SK-N-MC (cell line): ENCODE measurements around the gene ADAM15.

ENCODE experiments used
- DNase-seq: peaks from one replicate; pipeline ENCODE4 v3.0.0-alpha.2; 2011; ENCODE audit warnings: low read depth, low spot score
- H3K27ac ChIP-seq: fragments of 200-600 bp; sonication (generic); 2 replicates; pipeline ENCODE4 v1.5.1; 2016; ENCODE audit warnings: mixed run types
- H3K36me3 ChIP-seq: fragments of 200-600 bp; sonication (generic); 2 replicates; pipeline ENCODE4 v1.6.1; 2017; ENCODE audit warnings: antibody characterized with exemption, low read length, mixed read lengths; ENCODE audit not compliant: insufficient read depth
- H3K4me3 ChIP-seq: fragments of 200-600 bp; sonication (generic); 2 replicates; pipeline ENCODE4 v1.5.1; 2016
- H3K9ac ChIP-seq: fragments of 200-600 bp; sonication (generic); 2 replicates; pipeline ENCODE4 v1.8.0; 2017; ENCODE audit warnings: mixed run types, mixed read lengths; ENCODE audit not compliant: insufficient read length
- H3K9me3 ChIP-seq: fragments of 200-600 bp; sonication (generic); 2 replicates; pipeline ENCODE4 v1.6.1; 2017; ENCODE audit warnings: low read depth, mild to moderate bottlenecking, antibody characterized with exemption, low read length, moderate library complexity, mixed read lengths
- EZH2 ChIP-seq: fragments of 200-600 bp; sonication (generic); IDR thresholded peaks from one replicate; pipeline ENCODE4 v1.6.1; 2017; ENCODE audit warnings: antibody characterized with exemption
- FOXP2 ChIP-seq: optimal IDR thresholded peaks from 2 replicates; pipeline ENCODE3; 2011; ENCODE audit warnings: mild to moderate bottlenecking, moderate library complexity; ENCODE audit not compliant: insufficient read depth; ENCODE audit errors: extremely low read length, control extremely low read depth
- POLR2AphosphoS5 ChIP-seq: IDR thresholded peaks from 2 replicates; pipeline ENCODE4 v1.6.1; 2012; ENCODE audit warnings: mild to moderate bottlenecking, low read depth, low read length, borderline replicate concordance

Gene ADAM15

DNA sequence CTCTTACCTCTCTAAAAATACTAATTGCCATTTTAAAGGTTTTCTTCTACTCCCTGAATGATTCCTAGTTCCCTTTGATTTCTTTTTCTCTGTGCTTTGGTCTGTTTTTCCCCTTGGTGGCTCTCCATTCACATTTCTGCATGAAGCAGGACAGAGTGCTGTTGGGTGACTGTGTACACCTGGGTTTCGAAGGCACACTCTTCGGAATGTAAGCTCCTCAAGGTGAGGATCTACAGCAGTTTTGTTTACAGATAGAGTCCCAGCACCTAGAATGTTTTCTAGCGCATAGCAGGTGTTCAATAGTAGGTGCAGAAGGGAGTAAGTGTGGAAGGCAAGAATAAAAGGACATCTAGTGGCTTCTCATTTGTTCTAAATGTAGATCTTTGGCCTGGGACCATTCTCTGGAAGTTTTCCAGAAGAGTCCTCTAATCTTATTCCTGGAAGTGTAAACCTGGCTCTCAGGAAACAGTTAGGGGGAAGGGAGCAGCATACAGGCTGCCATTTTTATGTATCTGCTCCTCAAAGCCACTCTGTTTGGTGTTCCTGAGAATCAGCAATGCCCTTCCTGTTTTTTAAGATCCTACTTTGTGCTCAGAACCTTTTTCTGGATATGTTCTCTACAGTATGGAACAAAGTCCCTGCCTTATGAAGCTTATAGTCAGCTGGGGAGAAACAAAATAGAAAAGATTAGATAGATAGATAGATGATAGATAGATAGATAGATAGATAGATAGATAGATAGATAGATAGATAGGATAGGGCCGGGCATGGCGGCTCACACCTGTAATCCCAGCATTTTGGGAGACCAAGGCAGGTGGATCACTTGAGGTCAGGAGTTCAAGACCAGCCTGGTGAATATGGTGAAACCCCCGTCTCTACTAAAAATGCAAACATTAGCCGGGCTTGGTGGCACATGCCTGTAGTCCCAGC lies 53.8 kb downstream of the ADAM15 start:
- Histone ChIP-seq H3K9me3 (no peaks in the 10 kb centered on the region), H3K36me3 (no peaks in the 10 kb centered on the region), H3K27ac (no peak overlapping the region), H3K4me3 (no peak overlapping the region), H3K9ac (no peak overlapping the region)
- no peak for DNase-seq
- no peak for TF ChIP-seq POLR2AphosphoS5
- no peak for TF ChIP-seq FOXP2
- TF ChIP-seq EZH2 = no peak

GRCh38 chr1:155105604-155106011 lies 54.5 kb downstream of the ADAM15 start:
- no peak overlapping the region for H3K27ac ChIP-seq

GRCh38 chr1:155106862-155107261 lies 55.7 kb downstream of the ADAM15 start:
- H3K36me3 ChIP-seq = no peaks in the 10 kb centered on the region
- H3K27ac ChIP-seq = no peak overlapping the region
- H3K4me3 ChIP-seq = no peak overlapping the region
- DNase-seq = no peak
- no peaks in the 10 kb centered on the region for H3K9me3 ChIP-seq
- no peak for TF ChIP-seq POLR2AphosphoS5
- no peak for TF ChIP-seq FOXP2
- TF ChIP-seq EZH2 = no peak
- no peak overlapping the region for H3K9ac ChIP-seq

More at GRCh38 chr1:155105604-155106011, 54.5 kb downstream of the ADAM15 start:
- Histone ChIP-seq H3K9ac (no peak overlapping the region), H3K9me3 (no peaks in the 10 kb centered on the region), H3K4me3 (no peak overlapping the region), H3K36me3 (no peaks in the 10 kb centered on the region)
- DNase-seq = no peak
- TF ChIP-seq POLR2AphosphoS5 (no peak), FOXP2 (no peak), EZH2 (no peak)

GRCh38 chr1:155107309-155108264 lies 56.5 kb downstream of the ADAM15 start:
- no peak overlapping the region for H3K9ac ChIP-seq
- no peak overlapping the region for H3K4me3 ChIP-seq
- no peak overlapping the region for H3K27ac ChIP-seq
- no peak for TF ChIP-seq POLR2AphosphoS5
- DNase-seq = no peak
- no peaks in the 10 kb centered on the region for H3K36me3 ChIP-seq
- H3K9me3 ChIP-seq = no peaks in the 10 kb centered on the region

DNA sequence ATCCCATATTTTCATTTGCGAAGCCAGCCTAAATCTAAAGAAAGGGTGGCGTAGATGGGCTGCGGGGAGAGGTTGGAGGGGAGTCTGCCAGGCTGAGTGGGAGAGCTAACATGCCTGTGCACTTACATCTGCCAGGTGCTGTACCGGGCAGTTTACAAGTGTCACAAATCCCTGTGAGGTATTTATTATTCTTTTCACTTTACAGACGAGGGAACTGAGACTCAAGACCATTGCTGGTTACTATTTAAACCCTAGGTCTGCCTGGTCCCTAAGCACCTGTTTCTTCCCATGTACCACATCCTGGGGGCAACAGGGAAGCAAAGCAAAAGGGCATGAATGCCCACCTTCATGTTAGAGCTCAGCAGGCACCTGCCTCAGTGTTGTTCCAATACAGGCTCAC lies 57.2 kb downstream of the ADAM15 start:
- DNase-seq = no peak
- no peaks in the 10 kb centered on the region for H3K9me3 ChIP-seq
- TF ChIP-seq EZH2 (no peak), FOXP2 (no peak), POLR2AphosphoS5 (no peak)
- H3K27ac ChIP-seq = no peak overlapping the region
- H3K36me3 ChIP-seq = no peaks in the 10 kb centered on the region
- H3K4me3 ChIP-seq = no peak overlapping the region
- no peak overlapping the region for H3K9ac ChIP-seq

GRCh38 chr1:155110381-155110780 lies 59.3 kb downstream of the ADAM15 start:
- Histone ChIP-seq H3K9ac (no peak overlapping the region), H3K27ac (no peak overlapping the region), H3K4me3 (no peak overlapping the region), H3K36me3 (no peaks in the 10 kb centered on the region), H3K9me3 (no peaks in the 10 kb centered on the region)
- DNase-seq = no peak
- no peak for TF ChIP-seq EZH2
- TF ChIP-seq POLR2AphosphoS5 = no peak
- no peak for TF ChIP-seq FOXP2

DNA sequence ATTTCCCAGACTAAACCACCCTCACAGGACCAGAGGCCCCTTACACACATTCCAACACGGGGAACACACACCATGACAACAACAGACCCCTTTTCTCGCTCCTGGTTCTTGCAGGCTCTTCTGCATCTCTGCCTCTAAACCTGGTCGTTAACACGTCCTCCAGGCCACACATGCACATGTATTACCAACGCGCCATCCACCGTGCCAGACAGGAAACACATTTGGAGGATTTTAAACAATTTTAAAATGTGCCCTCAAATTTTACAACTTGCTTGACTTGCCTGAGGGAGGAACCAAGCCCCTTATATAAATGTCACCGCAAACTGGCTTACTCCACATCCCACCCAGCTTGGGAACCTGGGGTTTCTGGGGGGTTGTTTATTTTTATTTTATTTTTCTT lies 59.7 kb downstream of the ADAM15 start:
- DNase-seq = no peak
- H3K9ac ChIP-seq = no peak overlapping the region
- no peak overlapping the region for H3K27ac ChIP-seq
- H3K36me3 ChIP-seq = no peaks in the 10 kb centered on the region
- no peak for TF ChIP-seq POLR2AphosphoS5
- no peak for TF ChIP-seq EZH2
- TF ChIP-seq FOXP2 = no peak
- no peak overlapping the region for H3K4me3 ChIP-seq
- H3K9me3 ChIP-seq = no peaks in the 10 kb centered on the region
